Activated naive CD4-positive, alpha-beta T cell treated with Interleukin-2 at 50 U/mL for 16 hours (primary cell): ENCODE results near the gene FAM120B.
"Not testable (repeated sequence)": the region's sequence is repeated elsewhere in the genome, so short reads cannot be mapped to it uniquely, and the experiment has no call there.

Source experiments
- DNase-seq: peaks from one replicate; pipeline ENCODE4 v3.0.0-alpha.2; 2020

Gene FAM120B, protein sequence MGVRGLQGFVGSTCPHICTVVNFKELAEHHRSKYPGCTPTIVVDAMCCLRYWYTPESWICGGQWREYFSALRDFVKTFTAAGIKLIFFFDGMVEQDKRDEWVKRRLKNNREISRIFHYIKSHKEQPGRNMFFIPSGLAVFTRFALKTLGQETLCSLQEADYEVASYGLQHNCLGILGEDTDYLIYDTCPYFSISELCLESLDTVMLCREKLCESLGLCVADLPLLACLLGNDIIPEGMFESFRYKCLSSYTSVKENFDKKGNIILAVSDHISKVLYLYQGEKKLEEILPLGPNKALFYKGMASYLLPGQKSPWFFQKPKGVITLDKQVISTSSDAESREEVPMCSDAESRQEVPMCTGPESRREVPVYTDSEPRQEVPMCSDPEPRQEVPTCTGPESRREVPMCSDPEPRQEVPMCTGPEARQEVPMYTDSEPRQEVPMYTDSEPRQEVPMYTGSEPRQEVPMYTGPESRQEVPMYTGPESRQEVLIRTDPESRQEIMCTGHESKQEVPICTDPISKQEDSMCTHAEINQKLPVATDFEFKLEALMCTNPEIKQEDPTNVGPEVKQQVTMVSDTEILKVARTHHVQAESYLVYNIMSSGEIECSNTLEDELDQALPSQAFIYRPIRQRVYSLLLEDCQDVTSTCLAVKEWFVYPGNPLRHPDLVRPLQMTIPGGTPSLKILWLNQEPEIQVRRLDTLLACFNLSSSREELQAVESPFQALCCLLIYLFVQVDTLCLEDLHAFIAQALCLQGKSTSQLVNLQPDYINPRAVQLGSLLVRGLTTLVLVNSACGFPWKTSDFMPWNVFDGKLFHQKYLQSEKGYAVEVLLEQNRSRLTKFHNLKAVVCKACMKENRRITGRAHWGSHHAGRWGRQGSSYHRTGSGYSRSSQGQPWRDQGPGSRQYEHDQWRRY

DNA sequence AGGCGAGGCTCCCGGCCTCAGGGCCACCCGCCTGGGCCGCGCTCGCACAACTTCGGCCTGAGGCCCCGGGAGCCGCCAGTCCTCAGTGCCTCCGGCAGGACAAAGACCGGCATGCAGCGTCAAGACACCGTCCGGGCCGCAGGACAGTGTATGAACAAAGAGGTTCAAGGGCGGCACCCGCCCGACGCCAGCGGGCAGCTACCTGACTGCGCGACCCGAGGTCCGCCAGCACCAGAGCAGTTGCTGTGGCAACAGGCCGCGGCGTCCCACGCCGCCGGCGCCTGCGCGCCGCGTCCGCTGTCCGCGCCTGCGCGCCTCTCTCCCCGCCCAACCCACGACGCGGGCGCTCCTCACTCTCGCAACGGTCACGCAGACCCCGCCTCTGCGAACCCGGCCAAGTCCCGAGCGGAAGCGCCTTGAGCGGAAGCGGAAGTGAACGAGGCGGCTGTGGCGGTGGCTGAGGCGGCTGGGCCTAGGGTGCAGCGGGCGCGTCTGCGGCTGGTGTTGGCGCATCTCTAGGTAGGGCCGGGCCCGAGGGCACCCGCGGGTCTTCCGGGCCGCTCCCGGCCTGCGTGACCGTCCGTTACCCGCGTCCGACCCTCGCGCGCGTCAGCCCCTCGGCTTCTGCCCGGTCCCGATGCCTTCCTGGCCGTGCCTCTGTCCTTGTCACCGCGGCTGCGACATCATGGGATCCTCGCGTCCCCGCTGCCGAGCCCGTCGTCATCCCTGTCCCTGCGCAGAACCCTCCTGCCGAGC, at the start of gene FAM120B:
Gene FAM120B (plus strand): TSS at position 435 of the 756 bp plus-strand sequence. CDS start 10,633 bp downstream, outside the sequence.
- peak; percentile 97 for DNase-seq

DNA sequence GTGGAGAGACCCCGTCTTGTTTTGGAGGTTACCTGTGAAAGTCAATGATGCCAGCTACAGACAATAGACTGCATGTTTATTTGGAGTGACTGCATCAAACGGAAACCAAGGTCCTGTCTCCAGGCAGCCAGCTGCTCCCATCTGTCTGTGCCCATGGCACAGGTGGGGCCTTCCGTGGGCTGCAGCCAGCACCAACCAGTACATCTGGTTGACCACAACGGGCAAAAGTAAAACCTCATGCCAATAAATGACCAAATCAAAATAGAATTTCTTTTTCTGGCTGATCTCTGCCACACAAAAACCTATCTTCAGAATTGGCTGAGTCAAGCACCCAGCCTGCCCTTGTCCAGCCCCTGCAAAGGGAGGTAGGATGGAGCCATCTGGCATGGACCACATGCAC, 49.2 kb upstream of the FAM120B start:
- no peak for DNase-seq

DNA sequence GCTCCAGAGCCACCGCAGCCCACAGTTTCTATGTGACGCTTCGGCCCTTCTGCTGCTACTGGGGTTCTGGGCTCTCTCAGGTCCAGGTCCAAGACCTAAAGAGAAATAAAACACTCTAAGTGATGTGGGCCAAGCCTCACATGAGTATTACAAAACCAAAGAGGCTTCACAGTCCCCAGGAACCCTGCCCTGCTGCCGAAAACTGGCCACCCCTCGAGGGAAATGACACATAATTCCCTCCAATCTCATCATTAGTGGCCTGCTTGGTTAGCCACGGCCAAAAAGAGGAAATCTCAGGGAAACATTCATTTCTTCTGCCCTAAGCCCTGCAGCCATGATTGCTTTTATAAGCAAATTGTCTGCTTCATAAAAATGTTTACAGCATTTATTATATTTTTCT, 48.2 kb upstream of the FAM120B start:
- DNase-seq = no peak

DNA sequence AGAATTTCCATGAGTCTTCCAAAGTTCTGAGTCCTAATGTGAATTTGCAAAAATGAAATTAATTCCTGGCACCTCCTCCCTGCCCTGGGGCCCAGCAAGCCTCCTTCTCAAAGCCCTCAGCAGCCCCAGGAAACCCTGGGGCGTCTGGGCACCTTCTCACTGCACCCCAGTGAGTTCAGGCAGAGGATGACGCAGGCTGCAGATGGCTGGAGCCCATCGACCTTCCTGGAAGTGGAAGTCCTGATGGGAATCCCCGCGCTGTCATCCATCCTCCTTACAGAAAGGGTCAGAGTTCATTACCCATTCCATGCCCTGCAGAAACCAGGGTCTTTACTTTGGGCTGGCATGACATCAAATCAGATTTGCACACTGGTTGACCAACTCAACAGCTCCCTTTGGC, 47.3 kb upstream of the FAM120B start:
- DNase-seq = no peak

DNA sequence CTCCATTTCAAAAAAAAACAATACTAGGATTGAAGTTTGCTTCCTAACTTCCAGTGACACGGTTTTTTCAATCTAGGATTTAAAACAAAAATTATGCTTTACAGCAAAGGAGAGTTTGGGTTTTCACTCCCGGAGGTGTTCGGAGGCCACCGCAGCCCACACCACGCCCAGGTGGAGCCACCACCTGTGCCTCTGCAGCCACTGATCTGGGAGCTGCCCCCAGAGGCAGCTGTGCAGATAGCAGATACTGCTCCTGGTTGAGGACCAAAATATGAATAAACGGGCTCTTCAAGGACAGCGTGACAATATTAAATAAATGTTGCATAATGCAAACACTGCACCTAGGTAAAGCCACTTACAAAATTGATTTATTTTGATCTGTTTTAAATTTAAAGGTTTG, 45.9 kb upstream of the FAM120B start:
- no peak for DNase-seq

DNA sequence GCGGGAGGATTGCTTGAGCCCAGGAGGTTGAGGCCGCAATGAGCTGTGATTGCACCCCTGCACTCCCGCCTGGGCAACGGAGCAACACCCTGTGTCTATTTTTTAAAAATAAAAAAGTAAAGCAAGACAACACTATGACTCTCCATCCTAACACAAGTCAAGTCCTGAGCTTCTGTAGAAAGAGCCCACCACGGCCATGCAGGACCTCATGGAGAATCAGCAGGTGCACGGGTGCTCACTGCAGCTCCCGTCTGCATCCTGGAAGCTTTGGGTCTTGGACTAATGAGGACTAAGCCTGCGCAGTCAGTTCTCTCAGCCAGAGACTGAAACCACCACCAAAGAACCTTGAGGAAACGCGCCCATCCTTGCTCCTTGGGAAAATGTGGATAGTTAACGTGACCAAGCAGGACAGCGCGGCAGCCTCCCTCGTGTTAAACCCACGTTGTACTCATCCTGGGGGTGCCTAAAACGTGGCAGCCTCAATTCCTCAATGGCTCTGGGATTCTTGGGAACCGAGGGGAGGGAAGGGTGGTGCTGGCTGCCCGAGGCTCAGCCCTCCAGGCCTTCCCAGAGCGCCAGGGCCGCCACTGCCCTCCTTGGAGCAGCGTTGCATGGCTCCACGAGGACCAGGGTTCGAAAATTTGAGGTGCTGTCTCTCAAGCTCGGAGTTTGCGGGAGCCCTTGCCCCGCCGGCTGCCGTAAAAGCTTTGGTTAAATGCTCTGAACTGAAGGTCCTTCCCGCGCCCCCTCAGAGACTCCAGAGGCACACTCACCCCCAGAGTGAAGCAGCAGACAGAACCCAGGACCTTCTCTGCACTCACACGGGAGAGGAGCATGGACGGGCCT, 44.7 kb upstream of the FAM120B start:
- no peak for DNase-seq

DNA sequence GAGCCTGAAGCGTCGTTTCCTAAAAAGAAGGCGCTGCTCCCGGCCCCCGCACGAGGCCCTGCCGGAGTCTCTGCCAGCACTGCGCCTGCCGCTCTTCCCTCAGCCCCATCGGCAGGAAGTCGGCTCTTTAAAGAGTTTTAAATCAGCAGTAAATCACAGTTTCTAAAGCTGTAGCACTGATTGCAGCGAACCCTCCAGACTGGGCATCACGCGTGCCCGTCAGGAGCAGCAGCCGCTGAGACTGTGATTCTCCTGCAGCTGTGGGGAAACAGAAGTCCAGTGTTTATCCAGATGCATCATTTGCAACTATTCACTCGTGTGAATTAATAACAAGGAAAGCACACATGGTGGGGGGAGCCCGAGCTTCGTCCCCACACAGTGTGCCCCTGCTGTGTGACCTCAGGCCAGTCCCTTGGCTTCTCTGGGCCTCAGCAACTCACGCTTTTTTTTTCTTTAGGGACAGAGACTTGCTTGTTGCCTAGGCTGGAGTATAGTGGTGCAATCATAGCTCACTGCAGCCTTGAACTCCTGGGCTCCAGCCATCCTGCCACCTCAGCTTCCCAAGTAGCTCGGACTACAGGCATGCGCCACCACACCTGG, 44.0 kb upstream of the FAM120B start:
- DNase-seq = no peak

DNA sequence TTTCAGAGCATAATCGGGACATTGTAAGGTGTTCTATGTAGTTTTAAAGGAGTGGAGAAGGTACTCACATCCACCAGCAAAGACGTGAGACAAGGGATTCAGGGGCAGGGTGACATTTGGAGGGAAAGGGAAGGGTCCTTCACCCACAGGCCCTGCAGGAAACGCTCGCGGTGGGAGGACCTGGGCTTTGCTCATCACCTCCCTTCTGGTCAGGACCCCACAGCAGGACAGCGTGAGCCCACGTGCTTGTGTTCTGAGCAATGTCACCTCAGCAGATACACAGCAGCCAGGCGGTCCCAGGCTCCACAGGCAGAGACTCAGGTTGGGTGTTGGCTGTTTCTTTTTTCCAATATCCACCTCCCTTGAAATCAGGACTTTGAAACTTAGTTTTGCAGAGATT, 43.1 kb upstream of the FAM120B start:
- no peak for DNase-seq

DNA sequence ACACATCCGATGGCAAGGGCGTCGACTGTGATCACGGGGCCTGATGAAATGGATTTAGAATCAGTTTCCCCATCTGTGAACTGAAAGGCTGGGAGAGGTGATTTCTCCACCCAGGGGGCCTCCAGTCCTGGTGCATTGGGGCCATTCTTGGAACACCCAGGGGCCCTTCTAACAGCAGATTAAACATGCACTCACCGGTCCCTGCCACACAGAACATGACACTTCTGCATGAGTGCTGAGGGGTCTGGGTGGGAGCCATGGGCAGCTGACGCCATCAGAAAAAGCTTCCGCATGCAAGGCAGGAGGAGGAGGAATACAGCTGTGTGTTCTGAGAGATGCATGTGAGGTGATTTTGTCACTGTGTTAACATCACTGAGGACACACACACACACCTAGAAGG, 42.5 kb upstream of the FAM120B start:
- no peak for DNase-seq

DNA sequence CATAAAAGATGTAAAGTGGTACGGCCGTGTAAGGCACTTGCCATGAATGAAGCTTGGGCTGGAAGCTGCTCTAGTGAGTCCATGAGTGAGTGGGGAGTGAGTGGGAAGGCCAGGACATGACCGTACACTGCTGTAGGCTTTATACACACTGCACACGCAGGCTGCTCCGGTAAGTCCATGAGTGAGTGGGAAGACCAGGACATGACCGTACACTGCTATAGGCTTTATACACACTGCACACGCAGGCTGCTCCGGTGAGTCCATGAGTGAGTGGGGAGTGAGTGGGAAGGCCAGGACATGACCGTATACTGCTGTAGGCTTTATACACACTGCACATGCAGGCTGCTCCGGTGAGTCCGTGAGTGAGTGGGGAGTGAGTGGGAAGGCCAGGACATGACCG, 41.9 kb upstream of the FAM120B start:
- not testable (repeated sequence) for DNase-seq

DNA sequence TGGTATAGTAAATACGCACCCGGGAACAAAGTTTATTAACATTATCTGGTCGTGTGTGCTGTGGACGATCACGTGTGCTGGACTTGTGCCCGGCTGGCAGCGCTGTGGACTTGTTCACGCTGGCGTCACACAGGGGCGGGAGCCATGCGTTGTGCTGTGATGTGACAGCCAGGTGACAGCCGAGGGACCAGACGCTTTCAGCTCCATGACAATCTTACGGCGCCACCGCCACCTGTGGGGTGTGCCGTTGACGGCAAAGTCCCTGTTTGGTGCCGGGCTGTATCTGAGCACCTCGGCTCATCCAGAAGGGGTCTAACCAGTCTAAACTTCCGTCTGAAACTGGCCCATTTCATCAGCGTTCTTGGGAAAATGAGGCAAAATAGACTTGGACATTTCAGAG, 40.9 kb upstream of the FAM120B start:
- DNase-seq = no peak

DNA sequence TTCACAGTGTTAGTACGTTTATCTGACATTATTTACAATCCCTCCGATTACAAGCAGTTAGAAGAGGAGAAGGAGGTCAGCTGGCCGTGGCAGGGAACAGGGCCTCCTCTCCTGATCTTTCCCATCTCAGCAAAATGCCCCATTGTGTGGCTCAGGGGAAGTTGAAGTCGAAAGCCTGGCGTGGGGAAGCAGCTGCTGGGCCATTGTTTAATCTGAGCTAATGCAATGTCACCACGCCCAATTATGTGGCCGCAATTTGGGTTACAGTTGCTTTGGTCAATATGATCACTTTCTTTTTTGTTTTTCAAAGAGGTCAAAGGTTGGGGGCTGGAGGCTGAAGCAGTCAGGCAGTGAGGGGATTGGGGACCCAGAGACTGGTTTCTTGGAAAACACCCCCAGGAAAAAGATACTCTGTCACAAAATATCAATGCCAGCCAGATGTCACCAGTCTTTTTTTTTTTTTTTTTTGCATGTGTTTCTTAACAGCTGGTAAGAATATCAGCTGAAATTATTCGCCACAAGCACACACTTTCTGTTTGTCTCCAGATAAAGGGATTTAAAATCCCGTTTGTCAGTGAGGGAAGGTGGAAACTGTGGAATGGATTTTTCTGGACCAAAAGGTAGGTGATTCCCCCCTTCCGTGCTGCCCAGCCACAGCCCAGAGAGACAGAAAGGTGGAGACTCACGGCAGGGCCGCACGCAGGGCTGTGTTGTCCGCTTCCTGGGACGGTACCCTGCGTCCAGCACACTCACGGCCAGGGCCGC, 40.3 kb upstream of the FAM120B start:
- DNase-seq = no peak

DNA sequence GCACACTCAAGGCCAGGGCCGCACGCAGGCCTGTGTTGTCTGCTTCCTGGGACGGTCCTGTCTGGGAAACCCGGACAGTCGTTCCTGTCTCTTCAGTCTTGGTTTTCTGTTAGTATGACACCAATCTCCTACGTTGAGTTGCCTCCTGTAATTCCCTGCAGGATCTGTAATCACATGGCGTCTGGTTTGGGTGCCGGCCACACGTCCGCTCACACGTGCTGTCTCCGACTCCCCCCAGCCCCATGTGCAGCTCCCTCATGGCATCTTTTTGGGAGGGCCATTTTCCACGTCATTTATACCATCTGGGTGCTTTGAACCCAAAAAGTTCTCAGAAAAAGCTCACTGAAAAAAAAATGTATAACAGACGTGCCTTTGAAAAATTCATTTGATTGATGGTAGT, 38.9 kb upstream of the FAM120B start:
- DNase-seq = no peak

DNA sequence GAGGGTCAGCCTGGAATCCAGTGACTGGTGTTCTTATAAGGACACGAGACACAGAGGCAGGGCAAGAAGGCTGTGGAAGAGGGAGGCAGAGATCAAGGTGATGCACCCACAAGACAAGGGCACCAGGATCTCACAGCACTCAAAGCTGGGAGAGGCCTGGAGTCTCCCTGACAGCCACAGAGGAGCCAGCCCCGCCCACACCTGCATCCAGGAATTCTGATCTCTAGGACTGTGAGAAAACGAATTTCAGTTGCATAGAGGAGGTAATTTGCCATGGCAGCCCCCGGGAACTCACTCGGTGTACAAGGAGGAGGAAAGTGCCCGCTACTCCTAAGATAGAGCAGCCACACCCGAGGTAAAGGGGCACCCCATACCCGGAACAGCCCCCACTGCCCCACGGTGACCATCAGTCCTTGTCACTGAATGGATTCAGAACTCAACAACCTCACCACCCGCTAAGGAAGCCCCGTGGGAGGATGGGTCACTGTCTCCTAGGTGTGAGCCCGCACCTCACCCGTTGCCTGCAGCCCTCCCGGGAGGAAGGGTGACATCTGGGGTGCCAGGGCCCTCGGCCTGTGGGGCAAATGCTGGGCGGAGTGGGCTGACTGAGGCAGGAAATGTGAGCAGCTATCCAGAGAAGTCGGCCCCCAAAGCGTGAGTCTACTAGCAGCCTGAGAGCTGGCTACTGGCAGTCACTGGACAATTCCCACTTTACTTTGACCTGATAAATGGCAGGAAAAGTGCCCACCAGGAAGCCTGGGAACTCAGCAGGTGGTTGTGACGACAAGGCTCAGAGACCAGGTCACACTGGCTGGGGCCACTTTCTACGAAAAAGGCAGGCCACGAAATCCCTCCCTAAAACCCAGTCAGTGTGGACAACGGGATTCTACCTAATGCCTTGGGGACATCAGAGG, 38.1 kb upstream of the FAM120B start:
- no peak for DNase-seq

DNA sequence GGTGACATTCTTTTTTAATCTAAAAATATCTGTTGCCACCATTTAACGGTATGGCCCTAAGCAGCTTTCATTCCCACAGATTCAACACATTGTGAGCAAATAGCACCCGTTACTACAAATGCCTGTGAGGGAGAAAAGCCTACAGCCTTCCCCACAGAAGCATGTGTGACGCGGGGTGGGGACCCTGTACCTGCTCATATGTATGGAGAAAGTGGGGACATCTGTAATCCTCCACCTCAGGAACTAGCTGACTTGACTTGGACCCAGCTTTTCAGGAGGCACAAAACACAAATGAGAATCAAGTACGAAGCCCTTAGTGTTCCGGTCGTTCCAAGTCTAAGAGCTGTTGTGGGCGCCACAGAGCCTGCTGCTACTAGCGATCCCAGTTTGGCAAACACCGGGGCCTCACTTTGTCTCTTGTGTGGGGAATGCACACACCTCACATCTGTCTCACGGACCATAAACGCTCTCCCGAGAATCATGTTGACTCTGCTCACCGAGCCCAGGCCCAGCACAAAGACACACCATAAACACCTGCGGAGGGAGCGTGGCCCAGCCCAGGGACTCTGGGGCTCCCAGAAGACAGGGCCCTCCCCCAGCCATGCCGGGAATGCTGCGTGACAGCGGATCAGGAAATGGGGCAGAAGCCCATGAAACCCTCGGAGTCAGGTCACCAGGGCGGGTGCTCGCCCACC, 37.3 kb upstream of the FAM120B start:
- no peak for DNase-seq

DNA sequence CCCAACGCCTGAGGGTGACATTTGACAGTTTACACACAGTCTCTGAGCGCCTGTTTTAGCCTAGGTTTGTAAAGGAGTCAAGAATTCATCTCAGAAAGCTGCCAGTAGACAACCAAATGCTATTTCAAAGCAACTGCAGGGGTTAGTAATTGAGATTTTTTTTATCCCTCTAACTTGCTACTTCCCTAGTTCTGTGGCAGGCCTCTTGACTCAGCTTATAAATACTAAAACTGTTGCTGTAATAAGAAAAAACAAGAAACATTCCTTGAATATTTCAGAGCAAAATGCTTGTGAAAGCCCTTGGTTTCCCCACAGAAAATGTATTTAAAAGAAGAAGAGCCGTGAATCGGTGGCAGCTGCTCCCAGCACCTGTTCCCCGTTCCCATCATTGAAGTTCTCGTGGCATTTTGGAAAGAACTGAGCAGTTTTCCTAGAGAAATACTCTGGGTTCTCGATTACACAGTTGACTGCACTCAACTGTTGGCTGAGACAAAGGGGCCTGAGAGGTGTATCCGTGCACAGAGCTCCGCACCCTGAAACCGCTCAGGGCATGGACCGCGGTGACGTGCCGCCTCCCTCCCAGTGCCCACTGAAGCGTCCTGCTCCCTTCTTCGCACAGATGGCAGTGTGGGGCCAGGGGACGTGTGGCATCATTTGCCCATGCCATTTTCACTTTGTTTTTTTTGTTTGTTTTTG, 36.6 kb upstream of the FAM120B start:
- DNase-seq = no peak

DNA sequence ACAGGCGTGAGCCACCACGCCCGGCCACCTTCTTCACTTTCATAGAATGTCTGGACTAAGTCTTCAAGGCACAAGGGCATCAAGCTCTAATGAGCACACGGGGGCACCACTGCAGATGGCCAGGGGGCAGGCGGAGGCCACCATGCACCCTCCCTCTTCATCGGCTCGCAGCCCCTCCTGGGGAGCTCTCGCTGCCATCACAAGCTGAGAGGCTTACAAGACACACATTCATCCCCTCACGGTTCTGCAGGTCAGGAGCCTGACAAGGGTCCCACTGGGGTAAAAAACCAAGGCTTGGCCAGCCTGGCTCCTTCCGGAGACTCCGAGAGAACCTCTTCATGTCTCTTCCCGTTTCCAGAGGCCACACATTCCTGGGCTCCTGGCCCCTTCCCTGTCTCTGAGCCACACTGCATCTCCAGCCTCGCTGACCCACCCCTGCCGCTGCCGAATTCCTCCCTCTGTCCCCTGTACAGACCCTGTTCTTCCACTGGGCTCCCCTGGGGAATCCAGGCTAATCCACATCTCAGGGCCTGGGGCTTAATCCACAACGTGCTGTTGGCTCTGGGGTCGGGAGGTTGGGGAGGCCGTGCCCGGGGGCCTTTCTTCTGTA, 35.5 kb upstream of the FAM120B start:
- no peak for DNase-seq

DNA sequence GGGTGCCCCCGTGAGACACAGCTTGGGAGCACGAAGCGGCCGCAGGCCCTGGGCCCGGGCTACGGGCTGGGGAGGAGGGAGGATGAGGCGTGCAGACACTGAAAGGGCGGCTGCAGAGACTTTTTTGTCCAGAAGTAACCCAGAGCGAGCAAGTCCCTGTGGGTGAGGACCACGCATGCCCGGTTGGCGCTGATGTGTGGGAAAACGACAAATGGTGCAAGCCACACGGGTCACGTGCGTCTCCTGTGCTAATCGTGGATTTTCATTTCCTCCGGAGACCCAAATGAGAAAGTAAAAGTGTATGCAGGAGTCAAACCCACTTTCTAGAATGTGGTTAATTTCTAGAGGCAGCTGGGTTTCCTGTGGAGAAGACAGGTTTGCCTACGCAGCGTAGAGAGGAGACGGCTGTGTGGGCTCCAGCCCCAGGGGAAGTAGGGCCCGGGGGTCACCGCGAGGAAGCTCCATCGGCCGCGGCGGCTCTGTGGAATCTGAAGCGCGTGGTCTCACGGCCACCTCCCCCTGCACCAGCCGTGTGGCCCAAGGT, 34.7 kb upstream of the FAM120B start:
- DNase-seq = peak; percentile 71
